H1 (cell line): ENCODE data around the gene GGTLC2. TPM values are rescaled to one million over a fixed set of nuclear protein-coding genes. Genes with fewer than 3 reads are reported as not detected.

Source experiments
- CTCF ChIA-PET: fragments of 300-600 bp; sonication (Branson Sonifier 250); formaldehyde crosslinking; loops from one replicate; lab custom pipeline; 2021; ENCODE audit not compliant: partially characterized antibody; lab: Charles Lee
- POLR2A ChIA-PET: fragments of 300-600 bp; sonication (Branson Sonifier 250); formaldehyde crosslinking; loops from one replicate; lab custom pipeline; 2021; ENCODE audit warnings: inconsistent platforms; ENCODE audit not compliant: partially characterized antibody; lab: Charles Lee
- DNase-seq, 2 experiments: peaks; one replicate each; pipeline versions ENCODE4 v3.0.0 to v3.0.0-alpha.2; 2010 to 2022; ENCODE audit warnings: low spot score in 2 of 2, low read depth in 1 of 2, mixed read lengths in 1 of 2
- FAIRE-seq: peaks from 2 replicates; lab custom pipeline; 2011; peaks lifted over from hg19 to GRCh38; lab: Jason Lieb, UNC
- H2AFZ ChIP-seq: 2 replicates; pipeline ENCODE4 v1.8.1; 2012; ENCODE audit warnings: low read length, inconsistent platforms
- H2AK5ac ChIP-seq: 2 replicates; pipeline ENCODE4 v1.6.1; 2013; ENCODE audit warnings: low read depth, low read length
- H2BK120ac ChIP-seq: replicated peaks from 2 replicates; pipeline ENCODE3; 2013; ENCODE audit warnings: low read depth, low read length, inconsistent platforms
- H2BK12ac ChIP-seq: 2 replicates; pipeline ENCODE4 v1.6.1; 2013; ENCODE audit warnings: low read depth, low read length
- H2BK15ac ChIP-seq: 2 replicates; pipeline ENCODE4 v1.6.1; 2013; ENCODE audit warnings: low read length
- H2BK20ac ChIP-seq: 2 replicates; pipeline ENCODE4 v1.6.1; 2013; ENCODE audit warnings: low read length
- H2BK5ac ChIP-seq: 2 replicates; pipeline ENCODE4 v1.6.1; 2013; ENCODE audit warnings: low read depth, low read length
- H3K14ac ChIP-seq: 2 replicates; pipeline ENCODE4 v1.6.1; 2013; ENCODE audit warnings: inconsistent platforms; ENCODE audit not compliant: insufficient read length
- H3K18ac ChIP-seq: 2 replicates; pipeline ENCODE4 v1.6.1; 2013; ENCODE audit warnings: low read length; ENCODE audit errors: extremely low read depth
- H3K23ac ChIP-seq: 2 replicates; pipeline ENCODE4 v1.6.1; 2013; ENCODE audit warnings: inconsistent platforms; ENCODE audit not compliant: insufficient read length
- H3K23me2 ChIP-seq: 2 replicates; pipeline ENCODE4 v1.6.1; 2013; ENCODE audit warnings: low read depth, low read length
- H3K27ac ChIP-seq: 2 replicates; pipeline ENCODE4 v1.6.1; 2011; ENCODE audit warnings: low read depth, low read length, inconsistent platforms
- H3K27me3 ChIP-seq, 4 experiments: replicated peaks in 1 of 4; 1 replicate in 1 of 4; 2 replicates in 3 of 4; pipeline versions ENCODE4 v1.6.1 to v1.8.1; 2011 to 2013; ENCODE audit warnings: low read length in 3 of 4, mild to moderate bottlenecking in 3 of 4, inconsistent platforms in 2 of 4, mixed read lengths in 2 of 4, moderate library complexity in 1 of 4; ENCODE audit not compliant: control insufficient read depth in 3 of 4, insufficient read depth in 3 of 4; ENCODE audit errors: extremely low read depth in 1 of 4
- H3K36me3 ChIP-seq, 4 experiments: 2 replicates each; pipeline versions ENCODE4 v1.6.1 to v1.8.1; 2011 to 2013; ENCODE audit warnings: mild to moderate bottlenecking in 4 of 4, low read length in 3 of 4, moderate library complexity in 2 of 4, control low read depth in 1 of 4, inconsistent platforms in 1 of 4; ENCODE audit not compliant: insufficient read depth in 4 of 4, control insufficient read depth in 2 of 4
- H3K4ac ChIP-seq: replicated peaks from 2 replicates; pipeline ENCODE3; 2013; ENCODE audit warnings: low read length, low read depth, mixed read lengths, inconsistent platforms; ENCODE audit not compliant: insufficient read length
- H3K4me1 ChIP-seq, 4 experiments: replicated peaks in 1 of 4; 1 replicate in 1 of 4; 2 replicates in 3 of 4; pipeline versions ENCODE4 v1.6.1 to v1.8.1; 2011 to 2013; ENCODE audit warnings: low read length in 3 of 4, inconsistent platforms in 2 of 4, mixed read lengths in 1 of 4; ENCODE audit not compliant: insufficient read depth in 4 of 4, control insufficient read depth in 3 of 4
- H3K4me2 ChIP-seq, 2 experiments: 2 replicates each; pipeline versions ENCODE4 v1.6.1 to v1.8.1; 2011 to 2013; ENCODE audit warnings: low read depth in 2 of 2, low read length in 2 of 2, control low read depth in 1 of 2, inconsistent platforms in 1 of 2, mild to moderate bottlenecking in 1 of 2; ENCODE audit not compliant: insufficient read depth in 1 of 2
- H3K4me3 ChIP-seq, 4 experiments: fragments of 200-600, 300-600 bp in 1 of 4; sonication (generic), shearing (Covaris generic), sonication (Bioruptor Twin) in 1 of 4; 2 replicates each; pipeline versions ENCODE4 v1.5.1 to v1.8.1; 2011 to 2016; ENCODE audit warnings: low read length in 4 of 4, low read depth in 3 of 4, control low read depth in 2 of 4, inconsistent platforms in 2 of 4, mild to moderate bottlenecking in 2 of 4, mixed read lengths in 1 of 4, moderate library complexity in 1 of 4; ENCODE audit not compliant: insufficient read depth in 2 of 4; ENCODE audit errors: extremely low read depth in 1 of 4
- H3K56ac ChIP-seq: replicated peaks from 2 replicates; pipeline ENCODE3; 2013; ENCODE audit warnings: low read depth, mild to moderate bottlenecking, mixed read lengths, low read length, inconsistent platforms; ENCODE audit not compliant: insufficient read length
- H3K79me1 ChIP-seq: 2 replicates; pipeline ENCODE4 v1.6.1; 2013; ENCODE audit warnings: low read depth, low read length, control low read depth
- H3K79me2 ChIP-seq, 2 experiments: 2 replicates each; pipeline versions ENCODE4 v1.6.1 to v1.8.1; 2012 to 2013; ENCODE audit warnings: low read length in 2 of 2, mild to moderate bottlenecking in 2 of 2, inconsistent platforms in 1 of 2; ENCODE audit not compliant: insufficient read depth in 2 of 2, control insufficient read depth in 1 of 2
- H3K9ac ChIP-seq, 4 experiments: replicated peaks in 1 of 4; 1 replicate in 1 of 4; 2 replicates in 3 of 4; pipeline versions ENCODE4 v1.6.1 to v1.8.1; 2011 to 2013; ENCODE audit warnings: low read depth in 3 of 4, low read length in 3 of 4, control low read depth in 2 of 4, mild to moderate bottlenecking in 2 of 4, moderate library complexity in 2 of 4, inconsistent platforms in 1 of 4; ENCODE audit errors: extremely low read depth in 1 of 4
- H3K9me3 ChIP-seq, 2 experiments: 2 replicates each; pipeline versions ENCODE4 v1.6.1 to v1.8.1; 2012 to 2013; ENCODE audit warnings: mild to moderate bottlenecking in 2 of 2, moderate library complexity in 2 of 2, control low read depth in 1 of 2, inconsistent platforms in 1 of 2, low read depth in 1 of 2, low read length in 1 of 2, mixed read lengths in 1 of 2; ENCODE audit not compliant: insufficient read depth in 2 of 2
- H4K20me1 ChIP-seq, 2 experiments: replicated peaks in 1 of 2; 2 replicates each; pipeline versions ENCODE3 to v1.8.1; 2011 to 2013; ENCODE audit warnings: inconsistent platforms in 2 of 2, low read length in 2 of 2, mild to moderate bottlenecking in 1 of 2; ENCODE audit not compliant: insufficient read depth in 2 of 2, control insufficient read depth in 1 of 2
- H4K5ac ChIP-seq: 2 replicates; pipeline ENCODE4 v1.6.1; 2013; ENCODE audit warnings: low read length, low read depth, mixed read lengths, inconsistent platforms; ENCODE audit not compliant: insufficient read length
- H4K8ac ChIP-seq: 2 replicates; pipeline ENCODE4 v1.8.0; 2013; ENCODE audit warnings: mild to moderate bottlenecking, moderate library complexity, low read length, inconsistent platforms; ENCODE audit not compliant: insufficient read depth; ENCODE audit errors: extremely low read depth
- H4K91ac ChIP-seq: replicated peaks from 2 replicates; pipeline ENCODE3; 2013; ENCODE audit warnings: low read length, mixed read lengths, inconsistent platforms; ENCODE audit not compliant: insufficient read length
- CREB1 ChIP-seq: IDR thresholded peaks from 2 replicates; pipeline ENCODE4 v1.6.1; 2012; ENCODE audit warnings: inconsistent platforms
- CTBP2 ChIP-seq: IDR thresholded peaks from 2 replicates; pipeline ENCODE4 v1.7.0; 2011; ENCODE audit warnings: borderline replicate concordance, mild to moderate bottlenecking, moderate library complexity, mixed read lengths, low read length; ENCODE audit not compliant: insufficient read depth, insufficient read length
- EGR1 ChIP-seq: IDR thresholded peaks from 2 replicates; pipeline ENCODE4 v1.6.1; 2011; ENCODE audit warnings: low read depth, low read length, borderline replicate concordance
- KDM1A ChIP-seq: fragments of 200-600, 300-600 bp; sonication (generic); IDR thresholded peaks from 2 replicates; pipeline ENCODE4 v1.7.1; 2016; ENCODE audit warnings: mild to moderate bottlenecking, low read length, borderline replicate concordance
- RXRA ChIP-seq: IDR thresholded peaks from 2 replicates; pipeline ENCODE4 v1.6.1; 2011; ENCODE audit warnings: low read depth, mild to moderate bottlenecking, low read length, moderate library complexity; ENCODE audit not compliant: insufficient read depth
- SIRT6 ChIP-seq: IDR thresholded peaks from one replicate; pipeline ENCODE4 v1.7.1; 2012; ENCODE audit warnings: low read length, inconsistent platforms
- TAF1 ChIP-seq: IDR thresholded peaks from 2 replicates; pipeline ENCODE4 v1.6.1; 2011; ENCODE audit warnings: mild to moderate bottlenecking, low read depth, low read length
- TBP ChIP-seq: IDR thresholded peaks from 2 replicates; pipeline ENCODE4 v1.6.1; 2011; ENCODE audit warnings: low read depth, low read length, improper control_type of control experiment
- TEAD4 ChIP-seq: IDR thresholded peaks from 2 replicates; pipeline ENCODE4 v1.6.1; 2012; ENCODE audit warnings: low read depth, low read length, inconsistent platforms, mixed read lengths
- WGBS, 2 experiments: shearing (Covaris generic) in 1 of 2; methylation state at CpG; one replicate each; pipeline versions ENCODE4 v1.1.6 to v1.1.7; 2013 to 2015; ENCODE audit warnings: low lambda C conversion rate in 2 of 2, mixed read lengths in 2 of 2, inconsistent platforms in 1 of 2, low coverage in 1 of 2, missing lambda C conversion rate in 1 of 2; ENCODE audit not compliant: insufficient replicate concordance in 2 of 2, insufficient coverage in 1 of 2, insufficient read length in 1 of 2; ENCODE audit errors: extremely low coverage in 1 of 2, missing lambda C conversion rate in 1 of 2; 5-methylcytosine and 5-hydroxymethylcytosine counted together
- polyA plus RNA-seq, 7 experiments: library from polyadenylated mRNA; depleted of rRNA in 3 of 7; stranded (reverse) in 5 of 7; unstranded in 2 of 7; fragments of >200 nt in 5 of 7; fragments of 200-250 nt in 2 of 7; gene quantifications; 1 replicate in 5 of 7; 2 replicates in 1 of 7; 4 replicates in 1 of 7; pipeline versions ENCODE4 v1.2.1 to v1.2.3, GENCODE V29; 2011 to 2013; ENCODE audit warnings: missing spikeins in 2 of 7, mixed read lengths in 2 of 7
- total RNA-seq: library from RNA; stranded (reverse); fragmentation: NEBNext Ultra II Directional; extraction: Animal tissue kit (Norgen Biotek cat#: 25700); gene quantifications from 2 replicates; pipeline ENCODE4 v1.2.1, GENCODE V29; 2021
- TF ChIP-seq, protein P1 (sequence below): IDR thresholded peaks from 2 replicates; pipeline ENCODE4 v1.6.1; 2012; ENCODE audit warnings: inconsistent platforms
- TF ChIP-seq, protein P2 (sequence below): IDR thresholded peaks from 2 replicates; pipeline ENCODE4 v1.6.1; 2011; ENCODE audit warnings: low read depth, mild to moderate bottlenecking, low read length; ENCODE audit not compliant: insufficient read depth

The GGTLC2 gene
- total and polyA plus RNA-seq, 2 of the 8 experiments (the other 6 are each of a cell fraction or from before 2014, with no cell fraction given) = not detected

DNA sequence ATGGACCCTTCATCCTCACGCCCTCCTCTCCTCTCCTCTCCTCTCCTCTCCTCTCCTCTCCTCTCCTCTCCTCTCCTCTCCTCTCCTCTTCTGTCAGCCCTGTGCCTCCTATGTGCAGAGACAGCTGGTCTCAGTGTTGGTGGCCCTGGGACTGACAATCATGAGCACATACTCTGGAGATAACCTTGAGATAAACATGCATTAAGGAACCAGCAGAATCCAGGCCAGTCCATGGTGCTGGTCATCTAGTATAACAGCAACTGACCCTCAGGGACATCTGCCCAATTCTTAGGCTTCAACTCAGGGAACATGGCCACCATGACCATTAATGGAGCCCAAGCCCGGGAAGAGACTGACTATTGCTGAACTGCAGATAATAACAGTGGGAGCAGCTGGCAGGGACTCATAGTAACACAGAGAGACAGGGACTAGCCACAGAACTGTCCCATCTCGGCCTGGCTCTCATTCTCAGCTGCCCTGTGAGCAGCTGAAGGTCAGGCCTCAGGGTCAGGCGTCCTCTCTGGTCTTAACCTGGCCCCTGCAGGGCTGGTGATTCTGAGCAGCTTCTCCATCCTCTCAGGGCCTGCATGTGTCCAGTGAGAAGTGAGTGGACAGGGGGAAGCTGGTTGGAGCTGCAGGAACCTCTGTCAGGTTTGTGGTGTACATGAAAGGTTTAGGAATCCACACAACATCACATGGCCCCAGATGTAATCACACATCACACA lies 45.4 kb downstream of the GGTLC2 start:
- Histone ChIP-seq H2BK15ac (no peak overlapping the region), H3K4me2 (no peak overlapping the region), H2AFZ (no peak overlapping the region), H2BK20ac (no peak overlapping the region), H4K20me1 (peaks cover 0 to 2% of the 10 kb centered on the region in 2 experiments), H3K56ac (no peak overlapping the region), H3K4me3 (no peak overlapping the region), H3K23me2 (no peaks in the 10 kb centered on the region), H3K14ac (no peak overlapping the region), H3K4me1 (no peaks in the 10 kb centered on the region), H3K23ac (no peak overlapping the region), H4K5ac (no peak overlapping the region), H3K36me3 (no peaks in the 10 kb centered on the region), H3K79me1 (no peaks in the 10 kb centered on the region), H2BK12ac (no peak overlapping the region), H3K18ac (no peak overlapping the region), H3K79me2 (no peaks in the 10 kb centered on the region), H2BK120ac (no peak overlapping the region), H3K9me3 (peaks cover 19 to 68% of the 10 kb centered on the region in 2 experiments), H3K4ac (no peak overlapping the region), H3K9ac (no peak overlapping the region), H2AK5ac (no peak overlapping the region), H3K27ac (no peak overlapping the region), H3K27me3 (peaks cover 23 to 44% (median 37%) of the 10 kb centered on the region in 4 experiments; a peak in 5 of 7 replicates), H4K8ac (no peak overlapping the region), H4K91ac (no peak overlapping the region), H2BK5ac (no peak overlapping the region)
- ChIA-PET POLR2A (no interaction called here), CTCF (interaction anchor here (0.6 to 1.3 kb wide), 3 partner anchors 11 to 99 kb away, joined by 3 to 4 read pairs (median 3); no protein-coding TSS in a partner anchor)
- FAIRE-seq (no peak), DNase-seq (no peak)
- 76% methylated on average over 3 of the region's 4 CpGs; no CpG with 5 or more reads in 1 of the 2 experiments for WGBS, 2 experiments
- TF ChIP-seq KDM1A (no peak), EGR1 (no peak), RXRA (no peak), CREB1 (no peak), CTBP2 (no peak), TBP (no peak), SIRT6 (no peak), TAF1 (no peak), TEAD4 (no peak)
- TF ChIP-seq, protein P1, sequence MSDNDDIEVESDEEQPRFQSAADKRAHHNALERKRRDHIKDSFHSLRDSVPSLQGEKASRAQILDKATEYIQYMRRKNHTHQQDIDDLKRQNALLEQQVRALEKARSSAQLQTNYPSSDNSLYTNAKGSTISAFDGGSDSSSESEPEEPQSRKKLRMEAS = no peak
- TF ChIP-seq, protein P2, sequence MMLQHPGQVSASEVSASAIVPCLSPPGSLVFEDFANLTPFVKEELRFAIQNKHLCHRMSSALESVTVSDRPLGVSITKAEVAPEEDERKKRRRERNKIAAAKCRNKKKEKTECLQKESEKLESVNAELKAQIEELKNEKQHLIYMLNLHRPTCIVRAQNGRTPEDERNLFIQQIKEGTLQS = no peak
